GM12878 (cell line): Measurements from ENCODE around the gene DMBX1. TPM values are rescaled to one million over a fixed set of nuclear protein-coding genes. Genes with fewer than 3 reads are reported as not detected.

Experiments used
- ATAC-seq: fragments of 200-7000 bp; cut with Tn5 transposase; 3 replicates; pipeline ENCODE4 v1.9.1; 2020; ENCODE audit warnings: mild to moderate bottlenecking, moderate library complexity
- BruUV-seq: library from RNA; stranded (reverse); fragments of 400-500 nt; replicated peaks from 2 replicates; lab custom pipeline; 2021; lab: Mats Ljungman, UMichigan
- CTCF ChIA-PET: fragments of 300-600 bp; sonication (Branson Sonifier 250); formaldehyde crosslinking; extraction: SDS; loops from one replicate; lab custom pipeline; 2021; ENCODE audit warnings: inconsistent platforms; lab: Yijun Ruan, JAX
- POLR2A ChIA-PET: fragments of 350-600 bp; formaldehyde crosslinking; extraction: SDS; loops from one replicate; lab custom pipeline; 2021; ENCODE audit warnings: inconsistent platforms; lab: Charles Lee
- RAD21 ChIA-PET: fragments of 300-600 bp; sonication (Branson Sonifier 250); formaldehyde crosslinking; loops from one replicate; lab custom pipeline; 2023; ENCODE audit warnings: antibody characterized with exemption; ENCODE audit not compliant: unreplicated experiment; lab: Charles Lee
- SMC1A ChIA-PET: fragments of 300-600 bp; sonication (Branson Sonifier 250); formaldehyde crosslinking; loops from one replicate; lab custom pipeline; 2023; ENCODE audit not compliant: unreplicated experiment, uncharacterized antibody; lab: Charles Lee
- DNase-seq: peaks from one replicate; pipeline ENCODE4 v3.0.0-alpha.2; 2011; ENCODE audit warnings: low read depth, low spot score
- FAIRE-seq: peaks from 3 replicates; lab custom pipeline; 2011; peaks lifted over from hg19 to GRCh38; lab: Jason Lieb, UNC
- H2AFZ ChIP-seq: 2 replicates; pipeline ENCODE4 v1.6.0; 2011; ENCODE audit warnings: low read depth, low read length, control low read depth; ENCODE audit not compliant: control insufficient read depth
- H3K27ac ChIP-seq: 2 replicates; pipeline ENCODE4 v1.5.1; 2011; ENCODE audit warnings: control low read depth; ENCODE audit not compliant: control insufficient read depth, insufficient read depth
- H3K27me3 ChIP-seq, 2 experiments: replicated peaks in 1 of 2; 2 replicates each; pipeline versions ENCODE4 v1.6.0 to v1.6.1; 2011; ENCODE audit warnings: low read length in 1 of 2; ENCODE audit not compliant: control insufficient read depth in 2 of 2, insufficient read depth in 2 of 2
- H3K36me3 ChIP-seq, 2 experiments: 2 replicates each; pipeline ENCODE4 v1.5.1; 2011; ENCODE audit warnings: low read length in 1 of 2; ENCODE audit not compliant: control insufficient read depth in 2 of 2, insufficient read depth in 2 of 2
- H3K4me1 ChIP-seq: 2 replicates; pipeline ENCODE4 v1.6.1; 2011; ENCODE audit warnings: mild to moderate bottlenecking, low read length, moderate library complexity, mixed read lengths; ENCODE audit not compliant: control insufficient read depth, insufficient read depth
- H3K4me2 ChIP-seq: 2 replicates; pipeline ENCODE4 v1.6.0; 2011; ENCODE audit warnings: control low read depth; ENCODE audit not compliant: control insufficient read depth, insufficient read depth
- H3K4me3 ChIP-seq: fragments of 200-600 bp; sonication (generic); 2 replicates; pipeline ENCODE4 v1.5.1; 2016
- H3K79me2 ChIP-seq: 2 replicates; pipeline ENCODE4 v1.6.0; 2011; ENCODE audit warnings: low read length; ENCODE audit not compliant: control insufficient read depth, insufficient read depth
- H3K9ac ChIP-seq: 2 replicates; pipeline ENCODE4 v1.8.0; 2011; ENCODE audit warnings: low read length, control low read depth, mixed read lengths; ENCODE audit not compliant: control insufficient read depth, insufficient read depth
- H3K9me3 ChIP-seq: replicated peaks from 3 replicates; pipeline ENCODE4 v1.5.1; 2011; ENCODE audit warnings: mild to moderate bottlenecking, low read length; ENCODE audit not compliant: control insufficient read depth, insufficient read depth
- H4K20me1 ChIP-seq: 2 replicates; pipeline ENCODE4 v1.6.0; 2011; ENCODE audit not compliant: control insufficient read depth, insufficient read depth
- ATF7 ChIP-seq: fragments of 450-650 bp; IDR thresholded peaks from 2 replicates; pipeline ENCODE4 v1.6.1; 2016; ENCODE audit warnings: low read depth, mild to moderate bottlenecking
- CTCF ChIP-seq, 3 experiments: IDR thresholded peaks in 2 of 3; conservative IDR thresholded peaks in 1 of 3; 2 replicates each; pipeline ENCODE4 v1.5.1; 2011; ENCODE audit warnings: low read depth in 3 of 3, low read length in 3 of 3, mild to moderate bottlenecking in 3 of 3, control low read depth in 2 of 3, moderate library complexity in 2 of 3, inconsistent platforms in 1 of 3, mixed read lengths in 1 of 3; ENCODE audit not compliant: control insufficient read depth in 2 of 3, insufficient read depth in 1 of 3; ENCODE audit errors: extremely low read depth in 1 of 3
- LARP7 ChIP-seq: fragments of 450-650 bp; IDR thresholded peaks from 2 replicates; pipeline ENCODE4 v1.6.1; 2017; ENCODE audit warnings: mild to moderate bottlenecking
- MAX ChIP-seq: IDR thresholded peaks from 2 replicates; pipeline ENCODE4 v1.6.1; 2012; ENCODE audit warnings: low read depth, low read length, improper control_type of control experiment
- MTA3 ChIP-seq: IDR thresholded peaks from 2 replicates; pipeline ENCODE4 v1.6.1; 2012; ENCODE audit warnings: low read length, inconsistent platforms, borderline replicate concordance
- MYC ChIP-seq: IDR thresholded peaks from 2 replicates; pipeline ENCODE4 v1.6.1; 2011; ENCODE audit warnings: mild to moderate bottlenecking, low read length, moderate library complexity, inconsistent platforms; ENCODE audit not compliant: insufficient read depth, insufficient replicate concordance, insufficient read length, severe bottlenecking
- NR2F1 ChIP-seq: fragments of 450-650 bp; conservative IDR thresholded peaks from 2 replicates; pipeline ENCODE4 v1.6.1; 2017; ENCODE audit warnings: mild to moderate bottlenecking
- PKNOX1 ChIP-seq: fragments of 450-650 bp; IDR thresholded peaks from 2 replicates; pipeline ENCODE4 v1.6.1; 2016; ENCODE audit warnings: mild to moderate bottlenecking
- RAD21 ChIP-seq: IDR thresholded peaks from 2 replicates; pipeline ENCODE4 v1.6.1; 2011; ENCODE audit warnings: mild to moderate bottlenecking, low read depth, low read length, moderate library complexity; ENCODE audit not compliant: insufficient read depth
- REST ChIP-seq: IDR thresholded peaks from 2 replicates; pipeline ENCODE4 v1.6.1; 2012; ENCODE audit warnings: mild to moderate bottlenecking, low read depth, low read length
- SMARCA5 ChIP-seq: fragments of 450-650 bp; IDR thresholded peaks from 2 replicates; pipeline ENCODE4 v1.6.1; 2017; ENCODE audit warnings: mild to moderate bottlenecking
- SP1 ChIP-seq: IDR thresholded peaks from one replicate; pipeline ENCODE4 v1.6.1; 2011; ENCODE audit warnings: low read depth, low read length
- TCF12 ChIP-seq: IDR thresholded peaks from 2 replicates; pipeline ENCODE4 v1.6.1; 2011; ENCODE audit warnings: low read depth, mild to moderate bottlenecking, low read length
- ZNF24 ChIP-seq: fragments of 450-650 bp; IDR thresholded peaks from 2 replicates; pipeline ENCODE4 v1.6.1; 2017; ENCODE audit warnings: antibody characterized with exemption, mild to moderate bottlenecking
- WGBS: methylation state at CpG from one replicate; pipeline ENCODE4 v1.1.6; 2016; ENCODE audit warnings: low lambda C conversion rate; ENCODE audit not compliant: insufficient replicate concordance, insufficient coverage; ENCODE audit errors: missing lambda C conversion rate; 5-methylcytosine and 5-hydroxymethylcytosine counted together
- in situ Hi-C: fragments of 300-500 bp; cut with MboI; formaldehyde crosslinking; loops from 9 replicates; pipeline ENCODE4 v1.14.3; 2018; ENCODE audit warnings: mixed read lengths
- intact Hi-C: fragments of 100-400 bp; cut with micrococcal nuclease; formaldehyde crosslinking; loops from one replicate; pipeline ENCODE4 v1.14.2; 2022; ENCODE audit not compliant: unreplicated experiment
- polyA plus RNA-seq, 11 experiments: library from polyadenylated mRNA; depleted of rRNA in 4 of 11; unstranded in 6 of 11; stranded (reverse) in 5 of 11; fragments of >200 nt; fragmentation: Nextera tagmentation in 4 of 11; fragmentation: Illumina TruSeq in 1 of 11; extraction: Ambion mirVana in 4 of 11; extraction: Trizol in 1 of 11; gene quantifications; 1 replicate in 1 of 11; 2 replicates in 10 of 11; pipeline versions ENCODE4 v1.2.1 to v1.2.3, GENCODE V29; 2011 to 2016; ENCODE audit warnings: inconsistent platforms in 2 of 11, missing spikeins in 2 of 11, low read depth in 1 of 11
- total RNA-seq, 4 experiments: library from RNA; depleted of rRNA in 3 of 4; stranded (reverse); fragments of >200 nt in 3 of 4; fragmentation: Illumina TruSeq in 1 of 4; extraction: Trizol in 1 of 4; gene quantifications; 2 replicates each; pipeline versions ENCODE4 v1.2.1 to v1.2.3, GENCODE V29; 2013 to 2021

Gene DMBX1
- total and polyA plus RNA-seq, 10 of the 15 experiments (the other 5 are each of a cell fraction or from before 2014, with no cell fraction given): 0.03 TPM; not detected in 9

DNA sequence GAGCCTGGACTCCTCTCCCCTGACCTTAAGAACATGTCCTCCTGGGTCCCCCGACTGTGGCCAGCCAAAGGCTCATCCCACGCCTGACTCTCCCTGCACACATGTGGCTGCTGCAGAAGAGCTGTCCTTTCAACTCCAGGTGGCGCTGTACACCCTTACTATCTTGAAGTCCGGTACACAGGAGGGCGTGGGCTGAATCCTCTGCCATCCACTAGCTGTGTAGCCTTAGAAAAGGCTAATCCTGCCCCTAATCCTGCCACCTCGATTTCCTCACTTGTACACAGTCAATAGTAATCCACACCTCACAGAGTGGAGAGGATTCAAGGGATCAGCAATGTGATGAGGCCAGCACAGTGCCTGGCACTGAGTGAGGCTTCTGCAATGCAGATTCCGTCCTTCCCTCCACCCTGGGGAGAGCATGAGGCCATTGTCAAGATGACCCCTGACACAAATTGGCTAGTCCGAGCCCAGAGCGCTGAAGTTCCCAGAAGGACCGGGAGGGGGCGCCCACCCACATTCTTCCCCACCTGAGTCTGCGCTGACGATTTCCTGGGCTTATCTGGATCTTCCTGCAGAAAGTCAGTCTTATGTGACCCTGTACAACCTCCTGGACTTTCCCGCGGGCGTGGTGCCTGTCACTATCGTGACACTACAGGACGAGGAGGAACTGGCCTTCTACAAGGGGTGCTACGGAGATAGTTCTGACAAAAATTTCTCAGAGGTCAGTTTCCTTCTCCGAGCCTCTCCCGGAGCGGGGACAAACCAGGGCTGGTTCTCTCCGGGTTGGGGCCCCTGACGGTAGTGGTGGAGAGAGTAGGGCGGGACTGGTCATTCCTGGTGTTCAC, 47.1 kb upstream of the DMBX1 start:
- Histone ChIP-seq H3K79me2 (no peaks in the 10 kb centered on the region), H3K4me2 (peak overlapping the region; percentile 28; the same call in 1 of the 2 replicates), H3K4me3 (no peak overlapping the region; the same call in 1 of the 2 replicates), H3K4me1 (peaks cover 4% of the 10 kb centered on the region; the same call in 1 of the 2 replicates), H3K27ac (no peak overlapping the region), H2AFZ (peak overlapping the region; percentile 9), H3K27me3 (peaks cover 4 to 11% of the 10 kb centered on the region in 2 experiments), H4K20me1 (no peaks in the 10 kb centered on the region), H3K9me3 (no peaks in the 10 kb centered on the region), H3K9ac (no peak overlapping the region), H3K36me3 (no peaks in the 10 kb centered on the region)
- in situ Hi-C loops (no loop called here), intact Hi-C loops (no loop called here)
- DNase-seq: no peak
- ChIA-PET POLR2A (interaction anchor here (0.6 kb wide), 1 partner anchor 995 kb away, joined by 3 read pairs; the partner anchor contains the start of gene FOXD2), CTCF (interaction anchor here (0.6 to 2.7 kb wide), 17 partner anchors 8 to 152 kb away, joined by 3 to 12 read pairs (median 4); no protein-coding TSS in a partner anchor), RAD21 (no interaction called here), SMC1A (interaction anchor here (1.8 kb wide), 1 partner anchor 85 kb away, joined by 4 read pairs; no protein-coding TSS in a partner anchor)
- peak; percentile 89 for ATAC-seq
- 8% methylated on average over 25 of the region's 25 CpGs for WGBS
- BruUV-seq: no TSS peak
- peak; percentile 52 for FAIRE-seq
- TF ChIP-seq MYC: no peak
- peak; percentile 85 for TF ChIP-seq SMARCA5
- peak; percentile 75 to 89 (median 88) for TF ChIP-seq CTCF (IDR thresholded peaks at IDR 0.05 in 2 of 3, conservative IDR thresholded peaks at IDR 0.05 in 1 of 3; ENCODE audit: control insufficient read depth in 2 of 3, extremely low read depth in 1 of 3, insufficient read depth in 1 of 3, low read depth in 3 of 3, low read length in 3 of 3)
- 0 out of 2 replicates have a peak, but pooled peaks have one; percentile 12 for TF ChIP-seq LARP7
- peak; percentile 24; the same call in 1 of the 2 replicates for TF ChIP-seq PKNOX1
- TF ChIP-seq RAD21: 0 out of 2 replicates have a peak, but pooled peaks have one; percentile 15
- TF ChIP-seq ZNF24: no peak
- TF ChIP-seq TCF12: no peak
- TF ChIP-seq MAX: no peak
- no peak for TF ChIP-seq SP1
- peak; percentile 82 for TF ChIP-seq NR2F1
- no peak for TF ChIP-seq MTA3
- TF ChIP-seq REST: no peak
- no peak for TF ChIP-seq ATF7
